GM21528 (cell line): ENCODE measurements around the gene CA5A.
"Not testable (repeated sequence)": the region's sequence is repeated elsewhere in the genome, so short reads cannot be mapped to it uniquely, and the experiment has no call there.

Experiments used
- ATAC-seq: cut with Tn5 transposase; IDR thresholded peaks from one replicate; pipeline ENCODE4 v1.9.1; 2021; ENCODE audit warnings: mild to moderate bottlenecking, moderate library complexity; ENCODE audit not compliant: unreplicated experiment, low FRiP score

The CA5A gene

GRCh38 chr16:87926246-87927194 lies 9.8 kb downstream of the CA5A start:
- no peak for ATAC-seq

- ATAC-seq: no peak
These were observed 11.3 kb downstream of the CA5A start for GRCh38 chr16:87924811-87925670.

DNA sequence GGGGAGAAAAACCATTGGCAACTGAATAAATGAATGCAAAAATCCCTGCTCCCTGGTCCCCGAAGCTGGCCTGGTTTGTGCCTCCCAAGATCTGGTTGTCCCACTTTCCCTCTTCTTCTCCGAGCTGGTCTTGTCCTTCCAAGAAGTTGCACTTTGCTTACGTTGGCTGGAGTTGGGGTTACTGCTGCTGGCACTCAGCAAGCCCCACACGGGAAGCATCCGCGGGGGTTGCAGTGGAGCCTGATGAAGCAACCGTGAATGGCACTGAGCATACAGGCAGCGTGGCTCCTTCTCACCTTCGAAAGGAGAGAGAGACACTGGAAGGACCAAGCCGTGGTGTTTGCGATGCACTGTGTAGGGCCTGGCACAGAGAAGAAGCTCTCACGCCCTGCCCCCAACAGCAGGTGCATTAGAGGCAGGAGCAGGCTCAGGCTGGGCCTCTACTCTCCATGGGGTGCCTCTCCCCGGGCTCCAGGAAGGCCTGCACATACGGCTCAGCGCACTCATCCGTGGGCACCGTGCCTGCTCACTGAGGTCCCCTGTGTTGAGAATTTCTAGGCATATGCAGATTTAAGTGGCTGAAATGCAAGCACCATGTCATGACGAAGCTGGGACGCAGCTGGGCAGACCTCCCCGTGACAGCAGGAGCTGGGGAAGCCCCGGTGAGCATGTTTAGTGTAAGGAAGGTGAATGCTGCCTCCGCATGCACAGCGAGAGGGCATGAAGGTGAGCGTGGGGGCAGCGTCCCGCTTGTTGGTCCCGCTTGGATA lies 12.1 kb downstream of the CA5A start:
- ATAC-seq: no peak

GRCh38 chr16:87922250-87922871 lies 14.0 kb downstream of the CA5A start:
- no peak for ATAC-seq

DNA sequence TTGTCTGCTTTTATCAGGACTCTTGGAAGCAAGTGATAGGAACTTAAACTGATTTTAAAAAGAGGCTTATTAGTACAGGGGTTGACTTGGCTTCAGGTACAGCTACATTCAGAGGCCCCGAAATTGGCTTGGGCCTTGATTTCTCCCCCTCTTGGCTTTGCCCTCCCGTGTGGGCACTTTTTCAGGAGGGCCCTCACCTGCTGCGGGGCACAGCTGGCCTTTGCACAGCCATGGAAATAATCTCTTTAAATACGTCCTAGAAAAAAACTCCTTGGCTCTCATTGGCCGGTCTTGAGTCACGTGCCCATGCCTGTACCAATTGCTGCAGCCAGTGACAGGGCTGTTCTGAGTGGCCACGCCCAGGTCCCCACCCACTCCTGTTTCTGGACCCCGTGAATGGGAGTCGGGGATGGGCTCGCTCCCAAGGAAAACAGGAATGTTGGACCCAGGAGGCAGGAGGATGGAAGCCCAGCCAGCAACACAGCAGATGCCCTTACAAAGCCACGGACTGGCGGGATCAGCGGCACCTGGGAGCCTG lies 15.0 kb downstream of the CA5A start:
- ATAC-seq: no peak

GRCh38 chr16:87919681-87919994 lies 16.7 kb downstream of the CA5A start:
- no peak for ATAC-seq

- ATAC-seq: no peak
These were observed 17.3 kb downstream of the CA5A start for GRCh38 chr16:87918866-87919680.

DNA sequence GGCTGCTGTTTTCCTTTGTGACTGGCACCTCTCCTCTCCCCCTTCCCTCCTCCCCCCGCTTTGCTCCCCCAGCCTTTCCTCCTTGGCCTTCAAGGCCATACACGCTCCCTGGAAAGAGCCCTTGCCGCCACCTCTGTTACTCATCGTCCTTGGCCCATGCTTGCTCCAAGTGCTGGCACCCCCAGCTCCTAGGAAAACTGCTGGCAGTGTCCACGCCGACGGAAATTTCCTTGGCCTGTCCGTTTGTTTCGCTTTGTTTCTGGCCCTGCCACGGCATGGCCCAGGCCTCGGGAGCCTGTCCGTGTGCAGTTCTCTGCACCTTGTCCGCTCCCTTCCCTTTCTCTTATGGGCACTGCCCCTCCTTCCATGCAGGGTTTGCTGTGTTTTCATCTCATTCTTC lies 18.0 kb downstream of the CA5A start:
- no peak for ATAC-seq

- no peak for ATAC-seq
These were observed 18.8 kb downstream of the CA5A start for GRCh38 chr16:87917503-87917902.

GRCh38 chr16:87914812-87915211 lies 21.5 kb downstream of the CA5A start:
- ATAC-seq: no peak

DNA sequence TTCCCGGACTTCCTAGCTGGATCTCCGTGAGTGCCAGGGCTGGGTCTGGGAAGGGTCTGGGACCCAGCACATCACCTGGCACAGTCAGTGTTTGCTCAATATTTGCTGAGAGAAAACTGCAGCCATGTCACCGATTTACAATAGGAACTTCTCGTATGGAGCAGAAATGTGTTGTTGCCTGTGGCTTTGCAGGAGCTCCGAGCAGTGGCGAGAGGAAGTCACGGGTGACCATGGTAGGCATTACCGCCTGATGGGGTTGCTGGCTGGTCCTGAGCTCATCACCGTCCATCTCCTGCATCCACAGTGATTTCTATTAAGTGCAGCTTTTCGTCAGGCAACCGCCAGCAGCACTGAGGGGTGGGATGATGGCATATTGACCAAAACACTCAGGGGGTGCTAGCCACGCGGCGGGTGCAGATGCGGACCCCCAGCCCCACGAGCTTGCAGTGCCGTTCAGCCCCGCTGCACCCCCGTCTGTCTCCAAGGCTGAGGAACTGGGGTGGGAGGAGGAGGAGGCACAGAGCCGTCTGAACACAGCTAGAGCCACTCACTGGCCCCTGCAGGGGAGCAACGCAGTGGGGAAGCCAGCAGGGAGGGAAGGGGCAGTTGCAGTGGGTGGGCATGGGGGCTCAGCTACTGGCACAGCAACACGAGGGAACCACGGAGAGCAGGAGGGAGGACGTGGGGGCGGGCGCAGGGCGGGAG lies 22.2 kb downstream of the CA5A start:
- ATAC-seq: not testable (repeated sequence)

DNA sequence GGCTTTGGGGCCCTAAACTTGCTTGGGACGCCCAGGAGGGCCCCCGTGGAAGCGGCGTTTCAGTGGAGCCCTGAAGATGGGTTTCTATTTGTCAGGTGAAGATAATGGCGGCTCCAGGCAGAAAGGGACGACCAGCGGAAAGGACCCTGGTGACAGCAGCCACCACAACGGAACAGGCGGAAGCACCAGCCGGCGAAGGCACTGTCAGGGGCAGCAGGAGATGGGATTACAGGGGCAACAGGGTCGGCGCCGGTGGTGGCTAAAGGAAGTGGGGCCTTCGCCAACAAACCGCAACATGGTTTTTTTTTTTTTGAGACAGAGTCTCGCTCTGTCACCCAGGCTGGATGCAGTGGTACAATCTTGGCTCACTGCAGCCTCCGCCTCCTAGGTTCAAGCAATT lies 23.6 kb downstream of the CA5A start:
- ATAC-seq: not testable (repeated sequence)

- not testable (repeated sequence) for ATAC-seq
These were observed 25.1 kb downstream of the CA5A start for GRCh38 chr16:87911106-87911763.

GRCh38 chr16:87909203-87909935 lies 27.0 kb downstream of the CA5A start:
- peak; percentile 78 for ATAC-seq

- ATAC-seq: not testable (repeated sequence)
These were observed 28.2 kb downstream of the CA5A start for GRCh38 chr16:87908101-87908500.

DNA sequence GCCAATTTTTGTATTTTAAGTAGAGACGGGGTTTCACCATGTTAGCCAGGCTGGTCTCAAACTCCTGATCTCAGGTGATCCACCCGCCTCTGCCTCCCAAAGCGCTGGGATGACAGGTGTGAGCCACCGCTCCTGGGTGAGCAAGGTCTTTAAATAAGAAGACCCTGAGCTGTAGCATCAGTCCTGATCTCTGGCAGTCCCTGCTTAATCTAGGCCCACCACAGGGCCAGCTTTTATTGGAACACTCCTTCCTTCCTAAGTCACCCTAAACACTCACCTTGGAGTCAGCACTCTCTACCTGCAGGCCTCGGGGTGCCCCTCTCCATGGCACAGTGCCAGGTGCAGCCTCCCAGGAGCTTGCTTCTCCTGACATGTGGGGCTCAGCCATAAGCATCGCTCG lies 30.8 kb downstream of the CA5A start:
- not testable (repeated sequence) for ATAC-seq

GRCh38 chr16:87904963-87905362 lies 31.4 kb downstream of the CA5A start:
- ATAC-seq: not testable (repeated sequence)
